ENCODE measurements around the gene PI3.

PI3 gene

DNA sequence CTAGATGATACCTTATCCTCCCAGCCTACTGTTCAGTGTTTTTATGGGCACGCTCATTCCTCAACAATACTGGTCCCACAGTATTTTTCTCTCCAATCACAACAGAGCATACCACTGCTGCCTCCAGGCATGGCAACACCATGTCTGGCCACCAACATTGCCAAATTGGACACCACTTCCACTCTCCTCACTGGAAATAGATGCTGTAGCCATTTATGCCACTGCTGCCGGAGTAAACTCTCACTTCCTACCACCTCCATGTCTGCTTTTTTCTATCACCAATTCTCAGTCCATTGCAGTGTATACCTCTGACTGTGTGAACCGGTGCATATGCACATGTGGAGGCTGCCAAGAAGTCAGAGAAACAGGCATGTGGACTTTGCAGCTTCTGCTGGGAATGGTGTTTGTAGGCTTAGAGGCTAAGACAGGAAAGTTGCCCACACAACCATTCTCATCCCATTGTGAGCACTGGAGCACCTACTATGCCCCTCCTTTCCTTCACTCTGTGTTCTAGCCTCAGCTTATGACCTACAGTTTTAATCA, 14.4 kb downstream of the PI3 start:
- DNase-seq, result no peak

DNA sequence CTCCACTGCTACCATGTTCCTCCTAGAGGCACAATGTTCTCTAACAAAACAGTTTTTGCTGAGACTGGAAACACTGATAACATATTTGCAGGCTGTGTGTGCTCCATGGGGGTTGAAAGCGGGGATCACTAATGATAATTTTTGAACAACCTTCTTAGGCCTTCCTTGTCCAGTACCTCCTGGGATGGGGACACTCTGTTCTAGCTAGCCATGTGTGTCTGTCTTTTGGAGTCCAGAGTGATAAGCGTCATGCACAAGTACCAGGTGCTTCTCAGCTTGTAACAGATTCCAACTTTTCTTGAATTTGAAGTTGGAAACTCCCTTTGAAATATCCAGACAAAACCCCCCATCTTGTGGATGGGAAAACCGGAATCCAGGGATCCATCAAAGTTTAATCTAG, 15.2 kb downstream of the PI3 start:
- no peak for DNase-seq

DNA sequence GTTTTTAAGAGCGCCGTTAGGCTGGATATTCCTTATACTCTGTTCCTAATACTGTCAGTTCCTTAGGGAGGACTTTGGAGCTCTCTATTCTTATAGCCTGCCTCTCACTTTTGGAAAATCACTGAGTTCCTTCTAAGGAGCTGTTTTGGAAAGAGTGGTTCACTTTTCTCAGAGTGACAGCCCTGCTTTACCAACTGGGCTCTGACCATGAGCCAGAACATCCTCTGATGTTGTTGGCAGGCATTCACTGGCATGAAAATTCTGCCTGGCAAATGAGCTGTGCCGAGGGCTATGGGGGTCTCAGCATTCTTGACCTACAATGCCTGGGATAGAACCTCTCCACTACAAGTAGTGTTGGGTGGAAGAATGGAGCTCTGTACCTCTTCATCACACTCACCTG, 17.2 kb downstream of the PI3 start:
- DNase-seq, result no peak

GRCh38 chr20:45193331-45193730, 18.6 kb downstream of the PI3 start:
- no peak for DNase-seq

DNA sequence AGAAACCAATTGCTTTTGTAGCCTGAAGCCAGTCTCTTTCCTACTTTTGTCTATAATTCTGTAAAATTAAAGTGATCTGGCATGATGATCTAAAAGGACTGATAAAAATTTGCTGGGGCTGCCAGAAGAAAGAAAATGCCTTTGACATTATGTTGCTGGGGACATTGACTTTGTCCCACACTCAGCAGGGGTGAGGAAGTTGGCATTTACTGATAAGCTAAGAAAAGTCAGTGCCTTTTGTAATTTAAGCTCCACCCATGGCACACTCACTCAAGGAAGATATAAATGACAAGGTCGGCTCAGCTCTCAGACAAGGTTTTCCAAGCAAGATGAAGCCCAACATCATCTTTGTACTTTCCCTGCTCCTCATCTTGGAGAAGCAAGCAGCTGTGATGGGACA, 32.0 kb downstream of the PI3 start, which contains the start of gene SEMG1:
SEMG1 (plus strand) TSS at position 309 of the 400 bp plus-strand sequence; CDS start at position 330, 21 bp downstream.
- peak in 3 of 4 experiments; percentile 4 to 30 (median 17) for DNase-seq

GRCh38 chr20:45209924-45210323, 35.2 kb downstream of the PI3 start:
- no peak for DNase-seq

GRCh38 chr20:45211569-45212474, 37.1 kb downstream of the PI3 start:
- no peak for DNase-seq

DNA sequence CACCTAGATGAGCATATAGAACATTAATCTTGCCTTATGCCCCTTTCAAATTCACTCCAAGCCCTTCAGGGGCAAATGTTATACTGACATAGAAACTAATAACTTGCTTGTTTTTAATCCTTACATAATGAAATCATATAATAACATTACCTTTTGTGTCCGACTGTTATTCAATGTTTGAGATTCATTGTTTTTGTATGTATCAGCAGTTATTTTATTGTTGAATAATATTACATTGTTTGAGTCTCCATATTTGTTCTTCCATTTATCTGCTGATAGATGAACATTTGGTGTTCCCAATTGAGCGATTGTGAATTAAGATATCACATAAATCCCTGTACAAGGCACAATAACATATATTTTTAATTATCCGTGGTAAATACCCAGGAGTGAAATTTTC, 38.1 kb downstream of the PI3 start:
- no peak for DNase-seq

- no peak for DNase-seq
Measured at GRCh38 chr20:45218124-45218523, 43.4 kb downstream of the PI3 start.

- no peak for DNase-seq
Measured at GRCh38 chr20:45218636-45219035, 43.9 kb downstream of the PI3 start.

GRCh38 chr20:45221076-45221475, 46.4 kb downstream of the PI3 start, which contains the start of gene SEMG2:
Gene SEMG2 (plus strand): TSS chr20:45221373. CDS start chr20:45221390, 17 bp downstream.
- no peak for DNase-seq

DNA sequence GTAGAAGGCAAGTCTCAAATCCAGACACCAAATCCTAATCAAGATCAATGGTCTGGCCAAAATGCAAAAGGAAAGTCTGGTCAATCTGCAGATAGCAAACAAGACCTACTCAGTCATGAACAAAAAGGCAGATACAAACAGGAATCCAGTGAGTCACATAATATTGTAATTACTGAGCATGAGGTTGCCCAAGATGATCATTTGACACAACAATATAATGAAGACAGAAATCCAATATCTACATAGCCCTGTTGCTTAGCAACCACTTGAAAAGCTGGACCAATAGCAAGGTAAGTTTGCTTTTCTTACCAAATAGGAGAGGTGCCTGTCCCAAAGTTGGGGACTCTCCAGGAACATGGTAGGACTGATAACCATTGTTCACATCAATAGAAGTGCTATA, 48.4 kb downstream of the PI3 start:
- DNase-seq, result no peak
